ENCODE measurements around the gene TPST2.

- TF ChIP-seq EZH2 (IDR thresholded peaks at IDR 0.05; ENCODE audit: insufficient read depth, poor library complexity, severe bottlenecking): no peak
- no peak for TF ChIP-seq EZH2phosphoT487 (IDR thresholded peaks at IDR 0.05; ENCODE audit: insufficient read depth, low read depth)
Observed at GRCh38 chr22:26556904-26557303, 33.0 kb downstream of the TPST2 start.

All from GM23248 (cell line).